HepG2 (cell line): ENCODE measurements around the gene LUC7L2. TPM values are rescaled to one million over a fixed set of nuclear protein-coding genes. Genes with fewer than 3 reads are reported as not detected.

Experiments used
- ATAC-seq: fragments of 200-7000 bp; cut with Tn5 transposase; 3 replicates; pipeline ENCODE4 v1.9.1; 2020; ENCODE audit warnings: mild to moderate bottlenecking, moderate library complexity
- BruUV-seq: library from RNA; stranded (reverse); fragments of 400-500 nt; replicated peaks from 2 replicates; lab custom pipeline; 2021; lab: Mats Ljungman, UMichigan
- CTCF ChIA-PET: fragments of 300-600 bp; formaldehyde crosslinking; extraction: SDS; loops from one replicate; lab custom pipeline; 2021; ENCODE audit warnings: low total read pairs, inconsistent platforms, low intra/inter-chr PET ratio; lab: Yijun Ruan, JAX
- POLR2A ChIA-PET: fragments of 350-600 bp; sonication (Branson Sonifier 250); formaldehyde crosslinking; loops from one replicate; lab custom pipeline; 2020; ENCODE audit warnings: antibody characterized with exemption, inconsistent platforms; lab: Yijun Ruan, JAX
- DNase-seq: peaks from one replicate; pipeline ENCODE4 v3.0.0-alpha.2; 2015; ENCODE audit warnings: low spot score
- FAIRE-seq: peaks from 3 replicates; lab custom pipeline; 2011; peaks lifted over from hg19 to GRCh38; lab: Jason Lieb, UNC
- H2AFZ ChIP-seq: one replicate; pipeline ENCODE4 v1.6.1; 2011; ENCODE audit warnings: low read length, inconsistent platforms
- H3K27ac ChIP-seq: fragments of 300-600 bp; 3 replicates; pipeline ENCODE4 v1.8.0; 2011; ENCODE audit warnings: mixed run types, mild to moderate bottlenecking, mixed read lengths, low read length, inconsistent platforms; ENCODE audit not compliant: insufficient read depth; ENCODE audit errors: extremely low read length
- H3K27me3 ChIP-seq, 2 experiments: fragments of 200-600 bp in 1 of 2; 2 replicates in 1 of 2; 3 replicates in 1 of 2; pipeline versions ENCODE4 v1.6.0 to v1.8.0; 2011; ENCODE audit warnings: low read length in 2 of 2, mild to moderate bottlenecking in 2 of 2, moderate library complexity in 2 of 2, inconsistent platforms in 1 of 2; ENCODE audit not compliant: insufficient read depth in 2 of 2, control insufficient read depth in 1 of 2
- H3K36me3 ChIP-seq, 2 experiments: fragments of 200-600 bp in 1 of 2; replicated peaks in 1 of 2; 2 replicates in 1 of 2; 3 replicates in 1 of 2; pipeline versions ENCODE4 v1.5.1 to v1.8.0; 2011; ENCODE audit warnings: low read length in 2 of 2, inconsistent platforms in 1 of 2; ENCODE audit not compliant: insufficient read depth in 2 of 2, control insufficient read depth in 1 of 2
- H3K4me1 ChIP-seq: 2 replicates; pipeline ENCODE4 v1.5.1; 2012; ENCODE audit warnings: low read length, inconsistent platforms; ENCODE audit not compliant: insufficient read depth
- H3K4me2 ChIP-seq: 2 replicates; pipeline ENCODE4 v1.6.0; 2011; ENCODE audit warnings: low read depth, low read length, inconsistent platforms
- H3K4me3 ChIP-seq, 3 experiments: fragments of 200-600 bp in 1 of 3; sonication (generic), shearing (Covaris generic) in 1 of 3; replicated peaks in 1 of 3; 2 replicates each; pipeline ENCODE4 v1.5.1; 2011 to 2016; ENCODE audit warnings: low read length in 3 of 3, inconsistent platforms in 2 of 3, low read depth in 2 of 3, mild to moderate bottlenecking in 2 of 3, control low read depth in 1 of 3, mixed read lengths in 1 of 3; ENCODE audit not compliant: insufficient read depth in 1 of 3
- H3K79me2 ChIP-seq: one replicate; pipeline ENCODE4 v1.6.1; 2011; ENCODE audit warnings: low read length, inconsistent platforms; ENCODE audit not compliant: insufficient read depth
- H3K9ac ChIP-seq: 2 replicates; pipeline ENCODE4 v1.6.0; 2011; ENCODE audit warnings: mild to moderate bottlenecking, low read depth, low read length, inconsistent platforms; ENCODE audit not compliant: insufficient read depth
- H3K9me3 ChIP-seq: 2 replicates; pipeline ENCODE4 v1.5.1; 2012; ENCODE audit warnings: mild to moderate bottlenecking, low read length
- H4K20me1 ChIP-seq: 2 replicates; pipeline ENCODE4 v1.6.0; 2011; ENCODE audit warnings: inconsistent platforms, mild to moderate bottlenecking, low read length, moderate library complexity; ENCODE audit not compliant: insufficient read depth
- FIP1L1 ChIP-seq: fragments of 200-400 bp; formaldehyde crosslinking; IDR thresholded peaks from 2 replicates; pipeline ENCODE4 v1.6.1; 2018; ENCODE audit warnings: low read depth, mild to moderate bottlenecking, low read length, moderate library complexity, borderline replicate concordance; ENCODE audit not compliant: insufficient read depth
- HDAC2 ChIP-seq: sonication (generic); formaldehyde crosslinking; IDR thresholded peaks from 2 replicates; pipeline ENCODE4 v1.4.0; 2020; ENCODE audit warnings: missing genetic modification reagents
- KLF15 ChIP-seq: sonication (generic); formaldehyde crosslinking; IDR thresholded peaks from 2 replicates; pipeline ENCODE4 v1.8.1; 2023; ENCODE audit warnings: borderline replicate concordance, mild to moderate bottlenecking, inconsistent platforms, missing genetic modification reagents, mixed read lengths
- MEF2D ChIP-seq: sonication (generic); formaldehyde crosslinking; IDR thresholded peaks from 2 replicates; pipeline ENCODE4 v1.5.1; 2020; ENCODE audit warnings: mild to moderate bottlenecking, missing genetic modification reagents
- RCOR2 ChIP-seq: IDR thresholded peaks from 2 replicates; pipeline ENCODE4 v1.6.1; 2016; ENCODE audit warnings: missing biosample characterization, missing genetic modification reagents
- ZBTB8A ChIP-seq: sonication (generic); formaldehyde crosslinking; IDR thresholded peaks from 2 replicates; pipeline ENCODE4 v1.4.0; 2020; ENCODE audit warnings: mild to moderate bottlenecking, low read depth, missing genetic modification reagents, borderline replicate concordance
- ZNF160 ChIP-seq: sonication (generic); formaldehyde crosslinking; IDR thresholded peaks from 2 replicates; pipeline ENCODE4 v1.8.0; 2022; ENCODE audit warnings: mild to moderate bottlenecking, inconsistent platforms, missing genetic modification reagents
- ZNF260 ChIP-seq: sonication (generic); formaldehyde crosslinking; IDR thresholded peaks from 2 replicates; pipeline ENCODE4 v1.4.0; 2020; ENCODE audit warnings: missing genetic modification reagents, low read depth, mild to moderate bottlenecking, borderline replicate concordance
- ZNF841 ChIP-seq: sonication (generic); formaldehyde crosslinking; IDR thresholded peaks from 2 replicates; pipeline ENCODE4 v1.8.1; 2023; ENCODE audit warnings: missing genetic modification reagents, borderline replicate concordance
- WGBS: methylation state at CpG from one replicate; pipeline ENCODE4 v1.1.6; 2017; ENCODE audit warnings: low lambda C conversion rate; 5-methylcytosine and 5-hydroxymethylcytosine counted together
- in situ Hi-C: cut with HindIII; loops from 2 replicates; pipeline ENCODE4 v1.10.0; 2017; ENCODE audit warnings: low pct_unique_long_range_greater_than_20kb; ENCODE audit not compliant: extremely low pct_ligation_motif_present
- intact Hi-C: fragments of 100-400 bp; cut with micrococcal nuclease; formaldehyde crosslinking; loops from one replicate; pipeline ENCODE4 v1.10.0; 2022; ENCODE audit not compliant: unreplicated experiment
- polyA plus RNA-seq, 8 experiments: library from polyadenylated mRNA; depleted of rRNA in 3 of 8; stranded (reverse) in 7 of 8; unstranded in 1 of 8; fragments of >200 nt; fragmentation: Illumina TruSeq in 4 of 8; extraction: Trizol in 4 of 8; gene quantifications; 2 replicates each; pipeline versions ENCODE4 v1.2.1 to v1.2.3, GENCODE V29; 2011 to 2016; ENCODE audit warnings: low read depth in 4 of 8, missing spikeins in 1 of 8, mixed read lengths in 1 of 8; ENCODE audit not compliant: insufficient read depth in 1 of 8
- total RNA-seq, 5 experiments: library from RNA; depleted of rRNA; stranded (reverse); fragments of >200 nt; fragmentation: Illumina TruSeq; extraction: Trizol; gene quantifications; 2 replicates each; pipeline ENCODE4 v1.2.3, GENCODE V29; 2016; ENCODE audit warnings: low read depth in 1 of 5
- TF ChIP-seq, protein P1 (sequence below): sonication (generic); formaldehyde crosslinking; conservative IDR thresholded peaks from 2 replicates; pipeline ENCODE4 v1.4.0; 2020; ENCODE audit warnings: missing genetic modification reagents
- TF ChIP-seq, protein P2 (sequence below): IDR thresholded peaks from 2 replicates; pipeline ENCODE4 v1.6.1; 2016; ENCODE audit warnings: missing genetic modification reagents, missing compliant biosample characterization
- TF ChIP-seq, protein P3 (sequence below): sonication (generic); formaldehyde crosslinking; IDR thresholded peaks from 2 replicates; pipeline ENCODE4 v1.5.1; 2020; ENCODE audit warnings: mild to moderate bottlenecking, missing genetic modification reagents
- TF ChIP-seq, protein P4 (sequence below): sonication (generic); formaldehyde crosslinking; IDR thresholded peaks from 2 replicates; pipeline ENCODE4 v1.4.0; 2020; ENCODE audit warnings: missing genetic modification reagents

LUC7L2 gene
- total and polyA plus RNA-seq, 2 of the 13 experiments (the other 11 are each of a cell fraction or from before 2014, with no cell fraction given): 17.9 to 50.7 TPM

DNA sequence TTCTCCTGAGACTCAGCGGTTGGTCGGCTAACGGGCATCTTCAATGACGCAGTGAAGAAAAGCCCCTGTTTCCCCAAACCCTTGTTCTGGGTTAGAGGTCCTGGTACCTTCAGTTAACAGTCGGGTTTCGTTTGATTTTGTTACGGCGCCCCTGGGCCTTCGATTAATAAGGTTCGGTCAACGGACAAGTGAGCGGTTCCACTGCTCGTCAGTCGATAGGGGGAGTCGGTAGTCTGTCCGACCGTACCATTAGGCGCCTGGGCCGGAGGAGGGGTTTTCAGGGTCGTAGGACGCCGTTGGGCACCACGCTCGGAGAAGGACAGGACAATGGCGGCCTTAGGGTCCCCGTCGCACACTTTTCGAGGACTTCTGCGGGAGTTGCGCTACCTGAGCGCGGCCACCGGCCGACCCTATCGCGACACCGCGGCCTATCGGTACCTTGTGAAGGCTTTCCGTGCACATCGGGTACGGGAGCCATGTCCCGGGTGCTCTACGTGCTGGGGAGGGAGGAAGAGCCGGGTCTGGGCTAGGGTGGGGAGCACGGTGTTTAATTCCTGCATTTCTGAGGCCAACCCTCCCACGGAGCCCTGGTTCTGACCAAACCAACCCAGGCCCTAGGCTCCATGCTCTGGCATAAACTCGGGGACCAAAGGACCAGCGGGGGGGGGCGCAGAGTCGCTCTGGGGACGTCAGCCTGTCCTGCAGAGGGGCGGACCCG is 18.5 kb upstream of the LUC7L2 start, which contains the start of gene FMC1 (continued):
- TF ChIP-seq, protein P1, sequence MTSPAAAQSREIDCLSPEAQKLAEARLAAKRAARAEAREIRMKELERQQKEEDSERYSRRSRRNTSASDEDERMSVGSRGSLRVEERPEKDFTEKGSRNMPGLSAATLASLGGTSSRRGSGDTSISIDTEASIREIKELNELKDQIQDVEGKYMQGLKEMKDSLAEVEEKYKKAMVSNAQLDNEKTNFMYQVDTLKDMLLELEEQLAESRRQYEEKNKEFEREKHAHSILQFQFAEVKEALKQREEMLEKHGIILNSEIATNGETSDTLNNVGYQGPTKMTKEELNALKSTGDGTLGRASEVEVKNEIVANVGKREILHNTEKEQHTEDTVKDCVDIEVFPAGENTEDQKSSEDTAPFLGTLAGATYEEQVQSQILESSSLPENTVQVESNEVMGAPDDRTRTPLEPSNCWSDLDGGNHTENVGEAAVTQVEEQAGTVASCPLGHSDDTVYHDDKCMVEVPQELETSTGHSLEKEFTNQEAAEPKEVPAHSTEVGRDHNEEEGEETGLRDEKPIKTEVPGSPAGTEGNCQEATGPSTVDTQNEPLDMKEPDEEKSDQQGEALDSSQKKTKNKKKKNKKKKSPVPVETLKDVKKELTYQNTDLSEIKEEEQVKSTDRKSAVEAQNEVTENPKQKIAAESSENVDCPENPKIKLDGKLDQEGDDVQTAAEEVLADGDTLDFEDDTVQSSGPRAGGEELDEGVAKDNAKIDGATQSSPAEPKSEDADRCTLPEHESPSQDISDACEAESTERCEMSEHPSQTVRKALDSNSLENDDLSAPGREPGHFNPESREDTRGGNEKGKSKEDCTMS: no peak
- no peak for TF ChIP-seq ZBTB8A (CRISPR knock-in tag)

DNA sequence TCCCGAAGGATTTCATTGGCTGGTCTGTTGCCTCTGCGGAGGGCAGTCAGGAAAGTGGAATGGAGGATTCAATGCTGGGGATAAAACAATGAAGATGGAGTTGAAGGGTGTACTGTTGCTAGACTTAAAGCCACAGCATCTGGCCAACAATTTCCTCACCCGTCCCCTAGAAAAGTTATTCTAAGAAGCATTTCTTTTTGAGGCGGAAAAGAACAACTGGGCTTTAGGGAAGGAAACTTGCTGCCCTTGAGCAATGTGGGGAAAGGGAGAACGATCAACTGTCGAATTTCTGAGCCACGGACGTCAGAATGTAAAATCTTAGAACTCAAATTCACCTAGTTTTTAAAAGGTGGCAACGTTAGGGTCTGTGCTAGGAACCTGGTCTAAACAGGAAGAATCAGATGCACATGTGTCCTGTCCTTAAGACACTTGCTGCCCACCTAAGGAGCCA is 17.9 kb upstream of the LUC7L2 start:
- intact Hi-C loops (loop anchor here (1.0 to 10.0 kb wide), 2 partner anchors 18 to 237 kb away; partner anchors contain the start of genes LUC7L2 and ZC3HAV1), in situ Hi-C loops (no loop called here)
- TSS peak; percentile 77 for BruUV-seq
- Histone ChIP-seq H3K9ac (peak overlapping the region; percentile 100), H3K27me3 (no peaks in the 10 kb centered on the region; a peak in 1 of 5 replicates), H3K79me2 (peaks cover 12% of the 10 kb centered on the region), H4K20me1 (no peaks in the 10 kb centered on the region), H3K27ac (peak overlapping the region; percentile 100), H3K4me2 (peak overlapping the region; percentile 87), H3K4me3 (peak overlapping the region; percentile 83 to 97 (median 92)), H2AFZ (peak overlapping the region; percentile 55), H3K4me1 (peaks cover 22% of the 10 kb centered on the region), H3K9me3 (no peaks in the 10 kb centered on the region), H3K36me3 (peaks cover 2 to 4% of the 10 kb centered on the region in 2 experiments; a peak in 3 of 5 replicates)
- ChIA-PET POLR2A (no interaction called here), CTCF (no interaction called here)
- 0% methylated on average over 9 of the region's 9 CpGs for WGBS
- peak; percentile 21 for FAIRE-seq
- DNase-seq: no peak
- no peak for ATAC-seq
- TF ChIP-seq ZNF160 (CRISPR knock-in tag) (no peak), HDAC2 (CRISPR knock-in tag) (0 out of 2 replicates have a peak, but pooled peaks have one; percentile 45), KLF15 (peak; percentile 99; the same call in 1 of the 2 replicates), ZNF841 (no peak), FIP1L1 (no peak), MEF2D (CRISPR knock-in tag) (no peak), RCOR2 (CRISPR knock-in tag) (no peak), ZNF260 (CRISPR knock-in tag) (no peak)
- TF ChIP-seq, protein P2, sequence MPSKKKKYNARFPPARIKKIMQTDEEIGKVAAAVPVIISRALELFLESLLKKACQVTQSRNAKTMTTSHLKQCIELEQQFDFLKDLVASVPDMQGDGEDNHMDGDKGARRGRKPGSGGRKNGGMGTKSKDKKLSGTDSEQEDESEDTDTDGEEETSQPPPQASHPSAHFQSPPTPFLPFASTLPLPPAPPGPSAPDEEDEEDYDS (CRISPR knock-in tag): peak; percentile 74
- TF ChIP-seq, protein P3, sequence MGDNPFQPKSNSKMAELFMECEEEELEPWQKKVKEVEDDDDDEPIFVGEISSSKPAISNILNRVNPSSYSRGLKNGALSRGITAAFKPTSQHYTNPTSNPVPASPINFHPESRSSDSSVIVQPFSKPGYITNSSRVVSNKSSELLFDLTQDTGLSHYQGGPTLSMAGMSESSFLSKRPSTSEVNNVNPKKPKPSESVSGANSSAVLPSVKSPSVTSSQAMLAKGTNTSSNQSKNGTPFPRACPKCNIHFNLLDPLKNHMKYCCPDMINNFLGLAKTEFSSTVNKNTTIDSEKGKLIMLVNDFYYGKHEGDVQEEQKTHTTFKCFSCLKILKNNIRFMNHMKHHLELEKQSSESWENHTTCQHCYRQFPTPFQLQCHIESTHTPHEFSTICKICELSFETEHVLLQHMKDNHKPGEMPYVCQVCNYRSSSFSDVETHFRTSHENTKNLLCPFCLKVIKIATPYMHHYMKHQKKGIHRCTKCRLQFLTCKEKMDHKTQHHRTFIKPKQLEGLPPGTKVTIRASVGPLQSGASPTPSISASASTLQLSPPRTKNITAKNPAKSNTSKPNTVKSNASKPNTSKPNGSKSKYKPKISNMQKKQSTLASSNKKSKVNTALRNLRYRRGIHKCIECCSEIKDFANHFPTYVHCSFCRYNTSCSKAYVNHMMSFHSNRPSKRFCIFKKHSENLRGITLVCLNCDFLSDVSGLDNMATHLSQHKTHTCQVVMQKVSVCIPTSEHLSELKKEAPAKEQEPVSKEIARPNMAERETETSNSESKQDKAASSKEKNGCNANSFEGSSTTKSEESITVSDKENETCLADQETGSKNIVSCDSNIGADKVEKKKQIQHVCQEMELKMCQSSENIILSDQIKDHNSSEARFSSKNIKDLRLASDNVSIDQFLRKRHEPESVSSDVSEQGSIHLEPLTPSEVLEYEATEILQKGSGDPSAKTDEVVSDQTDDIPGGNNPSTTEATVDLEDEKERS (CRISPR knock-in tag): no peak
- TF ChIP-seq, protein P4, sequence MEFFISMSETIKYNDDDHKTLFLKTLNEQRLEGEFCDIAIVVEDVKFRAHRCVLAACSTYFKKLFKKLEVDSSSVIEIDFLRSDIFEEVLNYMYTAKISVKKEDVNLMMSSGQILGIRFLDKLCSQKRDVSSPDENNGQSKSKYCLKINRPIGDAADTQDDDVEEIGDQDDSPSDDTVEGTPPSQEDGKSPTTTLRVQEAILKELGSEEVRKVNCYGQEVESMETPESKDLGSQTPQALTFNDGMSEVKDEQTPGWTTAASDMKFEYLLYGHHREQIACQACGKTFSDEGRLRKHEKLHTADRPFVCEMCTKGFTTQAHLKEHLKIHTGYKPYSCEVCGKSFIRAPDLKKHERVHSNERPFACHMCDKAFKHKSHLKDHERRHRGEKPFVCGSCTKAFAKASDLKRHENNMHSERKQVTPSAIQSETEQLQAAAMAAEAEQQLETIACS: no peak
